ENCODE data around the gene NCBP1. TPM values are rescaled to one million over a fixed set of nuclear protein-coding genes. Genes with fewer than 3 reads are reported as not detected.

NCBP1 gene
- total and polyA plus RNA-seq, 4 donors, result 3.5 to 24.0 (median 15.5) TPM

DNA sequence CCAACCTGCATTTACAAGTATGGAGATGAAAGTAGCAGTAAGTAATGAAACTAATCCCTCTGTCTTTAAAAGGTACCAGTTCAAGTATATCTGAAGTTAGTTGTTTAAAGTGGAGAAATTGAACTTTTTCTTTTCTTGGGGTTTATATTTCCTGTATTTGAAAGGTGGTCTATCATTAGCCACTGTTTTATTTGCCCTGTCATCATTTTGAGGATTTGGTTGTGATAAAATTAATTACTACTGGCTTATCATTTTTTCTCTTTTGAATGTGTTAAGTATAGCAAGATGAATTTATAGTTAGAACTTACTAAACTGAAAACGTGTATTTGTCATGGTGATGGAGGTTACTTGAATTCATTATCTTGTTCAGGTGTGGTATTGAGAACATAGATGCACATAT lies 25.1 kb downstream of the NCBP1 start:
- intact Hi-C loops (cut with DNase I), result no loop called here
- Histone ChIP-seq H3K27ac (ENCODE audit: low read depth in 1 of 2, low read length in 2 of 2) (no peak overlapping the region), H3K4me3 (ENCODE audit: low read length in 2 of 2) (no peak overlapping the region), H3K9me3 (ENCODE audit: control insufficient read depth, low read length) (no peaks in the 10 kb centered on the region), H3K36me3 (ENCODE audit: control insufficient read depth in 1 of 2, insufficient read depth in 2 of 2, low read length in 1 of 2) (peaks cover 2 to 3% of the 10 kb centered on the region in 2 donors), H3K4me1 (ENCODE audit: control insufficient read depth in 1 of 2, insufficient read depth in 2 of 2, low read length in 2 of 2) (no peaks in the 10 kb centered on the region), H3K27me3 (ENCODE audit: control insufficient read depth in 1 of 2, insufficient read depth in 2 of 2, low read length in 1 of 2) (no peaks in the 10 kb centered on the region)
- DNase-seq (no peak), ATAC-seq (ENCODE audit: low FRiP score) (no peak)
- 70 to 81% methylated on average over 1 of the region's 1 CpG for WGBS, 2 donors

- Histone ChIP-seq H3K27me3 (ENCODE audit: control insufficient read depth in 1 of 2, insufficient read depth in 2 of 2, low read length in 1 of 2) (no peaks in the 10 kb centered on the region), H3K36me3 (ENCODE audit: control insufficient read depth in 1 of 2, insufficient read depth in 2 of 2, low read length in 1 of 2) (peaks cover 5 to 8% of the 10 kb centered on the region in 2 donors), H3K27ac (ENCODE audit: low read depth in 1 of 2, low read length in 2 of 2) (no peak overlapping the region), H3K4me1 (ENCODE audit: control insufficient read depth in 1 of 2, insufficient read depth in 2 of 2, low read length in 2 of 2) (no peaks in the 10 kb centered on the region), H3K9me3 (ENCODE audit: control insufficient read depth, low read length) (no peaks in the 10 kb centered on the region), H3K4me3 (ENCODE audit: low read length in 2 of 2) (no peak overlapping the region)
- intact Hi-C loops (cut with DNase I), result no loop called here
- 89 to 91% methylated on average over 3 of the region's 3 CpGs for WGBS, 2 donors
- ATAC-seq (ENCODE audit: low FRiP score), result no peak
- DNase-seq, result no peak
Observed at GRCh38 chr9:97659771-97660170, 26.1 kb downstream of the NCBP1 start.

GRCh38 chr9:97660340-97660739 lies 26.7 kb downstream of the NCBP1 start:
- no peak overlapping the region for H3K4me3 ChIP-seq (ENCODE audit: low read length in 2 of 2)
- no peaks in the 10 kb centered on the region for H3K27me3 ChIP-seq (ENCODE audit: control insufficient read depth in 1 of 2, insufficient read depth in 2 of 2, low read length in 1 of 2)
- peak overlapping the region in 1 of 2 donors; percentile 28 for H3K27ac ChIP-seq (ENCODE audit: low read depth in 1 of 2, low read length in 2 of 2)
- H3K36me3 ChIP-seq (ENCODE audit: control insufficient read depth in 1 of 2, insufficient read depth in 2 of 2, low read length in 1 of 2), result peaks cover 6 to 13% of the 10 kb centered on the region in 2 donors
- 34 to 38% methylated on average over 5 of the region's 5 CpGs for WGBS, 2 donors
- DNase-seq (no peak), ATAC-seq (ENCODE audit: low FRiP score) (no peak)
- no peaks in the 10 kb centered on the region for H3K9me3 ChIP-seq (ENCODE audit: control insufficient read depth, low read length)
- no peaks in the 10 kb centered on the region for H3K4me1 ChIP-seq (ENCODE audit: control insufficient read depth in 1 of 2, insufficient read depth in 2 of 2, low read length in 2 of 2)
- intact Hi-C loops (cut with DNase I), result no loop called here

DNA sequence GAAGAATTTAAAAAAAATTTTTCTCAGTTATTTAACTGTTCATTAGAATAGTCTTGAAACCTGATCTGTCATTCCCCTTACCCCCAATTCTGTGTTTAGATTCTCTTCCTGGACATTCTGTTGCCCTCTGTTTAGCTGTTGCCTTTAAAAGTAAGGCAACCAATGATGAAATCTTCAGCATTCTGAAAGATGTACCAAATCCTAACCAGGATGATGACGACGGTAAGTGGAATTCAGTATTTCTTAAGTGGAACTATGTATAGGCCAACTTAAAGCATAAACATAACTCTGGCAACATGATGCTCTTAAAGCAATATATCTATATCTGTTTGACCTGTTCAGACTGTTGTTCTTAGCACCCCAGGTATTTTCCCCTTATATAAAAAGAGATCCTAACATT lies 27.2 kb downstream of the NCBP1 start:
- no peak overlapping the region for H3K4me3 ChIP-seq (ENCODE audit: low read length in 2 of 2)
- DNase-seq (no peak), ATAC-seq (ENCODE audit: low FRiP score) (no peak)
- no peaks in the 10 kb centered on the region for H3K27me3 ChIP-seq (ENCODE audit: control insufficient read depth in 1 of 2, insufficient read depth in 2 of 2, low read length in 1 of 2)
- peaks cover 6 to 16% of the 10 kb centered on the region in 2 donors for H3K36me3 ChIP-seq (ENCODE audit: control insufficient read depth in 1 of 2, insufficient read depth in 2 of 2, low read length in 1 of 2)
- intact Hi-C loops (cut with DNase I), result no loop called here
- H3K27ac ChIP-seq (ENCODE audit: low read depth in 1 of 2, low read length in 2 of 2), result no peak overlapping the region
- 87 to 94% methylated on average over 2 of the region's 2 CpGs for WGBS, 2 donors
- H3K9me3 ChIP-seq (ENCODE audit: control insufficient read depth, low read length), result no peaks in the 10 kb centered on the region
- H3K4me1 ChIP-seq (ENCODE audit: control insufficient read depth in 1 of 2, insufficient read depth in 2 of 2, low read length in 2 of 2), result no peaks in the 10 kb centered on the region

GRCh38 chr9:97665742-97666141 lies 32.1 kb downstream of the NCBP1 start:
- Histone ChIP-seq H3K27me3 (ENCODE audit: control insufficient read depth in 1 of 2, insufficient read depth in 2 of 2, low read length in 1 of 2) (no peaks in the 10 kb centered on the region), H3K4me3 (ENCODE audit: low read length in 2 of 2) (no peak overlapping the region), H3K9me3 (ENCODE audit: control insufficient read depth, low read length) (no peaks in the 10 kb centered on the region), H3K4me1 (ENCODE audit: control insufficient read depth in 1 of 2, insufficient read depth in 2 of 2, low read length in 2 of 2) (no peaks in the 10 kb centered on the region), H3K27ac (ENCODE audit: low read depth in 1 of 2, low read length in 2 of 2) (no peak overlapping the region), H3K36me3 (ENCODE audit: control insufficient read depth in 1 of 2, insufficient read depth in 2 of 2, low read length in 1 of 2) (peaks cover 10 to 36% of the 10 kb centered on the region in 2 donors)
- WGBS, 2 donors, result 95 to 98% methylated on average over 3 of the region's 3 CpGs
- intact Hi-C loops (cut with DNase I), result no loop called here
- ATAC-seq (ENCODE audit: low FRiP score) (no peak), DNase-seq (no peak)

GRCh38 chr9:97666907-97667686 lies 33.5 kb downstream of the NCBP1 start:
- no peaks in the 10 kb centered on the region for H3K9me3 ChIP-seq (ENCODE audit: control insufficient read depth, low read length)
- DNase-seq (no peak), ATAC-seq (ENCODE audit: low FRiP score) (no peak)
- no peaks in the 10 kb centered on the region for H3K27me3 ChIP-seq (ENCODE audit: control insufficient read depth in 1 of 2, insufficient read depth in 2 of 2, low read length in 1 of 2)
- H3K36me3 ChIP-seq (ENCODE audit: control insufficient read depth in 1 of 2, insufficient read depth in 2 of 2, low read length in 1 of 2), result peaks cover 10 to 36% of the 10 kb centered on the region in 2 donors
- H3K27ac ChIP-seq (ENCODE audit: low read depth in 1 of 2, low read length in 2 of 2), result no peak overlapping the region
- no peaks in the 10 kb centered on the region for H3K4me1 ChIP-seq (ENCODE audit: control insufficient read depth in 1 of 2, insufficient read depth in 2 of 2, low read length in 2 of 2)
- WGBS, 2 donors, result 82 to 83% methylated on average over 5 of the region's 5 CpGs
- intact Hi-C loops (cut with DNase I), result no loop called here
- H3K4me3 ChIP-seq (ENCODE audit: low read length in 2 of 2), result no peak overlapping the region

- ATAC-seq (ENCODE audit: low FRiP score), result no peak
- H3K9me3 ChIP-seq (ENCODE audit: control insufficient read depth, low read length), result no peaks in the 10 kb centered on the region
Observed at GRCh38 chr9:97668485-97668884, 34.9 kb downstream of the NCBP1 start.

DNA sequence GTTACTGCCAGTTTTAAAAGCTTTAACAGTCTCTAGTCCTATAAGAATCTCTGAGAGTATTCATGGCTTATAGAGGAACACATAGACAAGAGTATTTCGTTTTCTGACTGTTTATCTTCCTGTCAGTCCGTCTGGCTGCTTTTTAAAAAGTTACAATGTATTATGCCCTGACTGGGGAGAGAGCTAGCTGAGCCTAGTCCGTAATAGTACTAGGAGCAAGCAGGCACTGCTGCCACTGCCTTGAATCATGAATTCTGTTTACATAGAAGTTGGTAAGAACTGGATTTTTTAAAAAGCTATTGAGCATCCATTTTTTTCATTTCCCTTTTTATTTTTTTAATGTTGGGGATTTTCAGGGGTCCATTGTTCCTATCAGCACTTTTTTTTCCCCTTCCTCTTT lies 37.0 kb downstream of the NCBP1 start:
- DNase-seq, result no peak
- no peak overlapping the region for H3K27ac ChIP-seq (ENCODE audit: low read depth in 1 of 2, low read length in 2 of 2)
- no peaks in the 10 kb centered on the region for H3K4me1 ChIP-seq (ENCODE audit: control insufficient read depth in 1 of 2, insufficient read depth in 2 of 2, low read length in 2 of 2)
- intact Hi-C loops (cut with DNase I), result no loop called here
- 50 to 55% methylated on average over 3 of the region's 3 CpGs for WGBS, 2 donors
- no peaks in the 10 kb centered on the region for H3K9me3 ChIP-seq (ENCODE audit: control insufficient read depth, low read length)
- ATAC-seq (ENCODE audit: low FRiP score), result no peak
- H3K36me3 ChIP-seq (ENCODE audit: control insufficient read depth in 1 of 2, insufficient read depth in 2 of 2, low read length in 1 of 2), result peaks cover 8 to 24% of the 10 kb centered on the region in 2 donors
- H3K27me3 ChIP-seq (ENCODE audit: control insufficient read depth in 1 of 2, insufficient read depth in 2 of 2, low read length in 1 of 2), result no peaks in the 10 kb centered on the region
- H3K4me3 ChIP-seq (ENCODE audit: low read length in 2 of 2), result no peak overlapping the region

More at GRCh38 chr9:97668485-97668884, 34.9 kb downstream of the NCBP1 start:
- no peak overlapping the region for H3K27ac ChIP-seq (ENCODE audit: low read depth in 1 of 2, low read length in 2 of 2)
- no peaks in the 10 kb centered on the region for H3K4me1 ChIP-seq (ENCODE audit: control insufficient read depth in 1 of 2, insufficient read depth in 2 of 2, low read length in 2 of 2)
- no peak overlapping the region for H3K4me3 ChIP-seq (ENCODE audit: low read length in 2 of 2)
- DNase-seq, result no peak
- 94 to 95% methylated on average over 3 of the region's 3 CpGs for WGBS, 2 donors
- no peaks in the 10 kb centered on the region for H3K27me3 ChIP-seq (ENCODE audit: control insufficient read depth in 1 of 2, insufficient read depth in 2 of 2, low read length in 1 of 2)
- intact Hi-C loops (cut with DNase I), result no loop called here
- peaks cover 10 to 36% of the 10 kb centered on the region in 2 donors for H3K36me3 ChIP-seq (ENCODE audit: control insufficient read depth in 1 of 2, insufficient read depth in 2 of 2, low read length in 1 of 2)

- intact Hi-C loops (cut with DNase I), result no loop called here
- no peak overlapping the region for H3K4me3 ChIP-seq (ENCODE audit: low read length in 2 of 2)
- 87 to 88% methylated on average over 3 of the region's 3 CpGs for WGBS, 2 donors
- DNase-seq, result no peak
- no peaks in the 10 kb centered on the region for H3K9me3 ChIP-seq (ENCODE audit: control insufficient read depth, low read length)
- ATAC-seq (ENCODE audit: low FRiP score), result no peak
- H3K4me1 ChIP-seq (ENCODE audit: control insufficient read depth in 1 of 2, insufficient read depth in 2 of 2, low read length in 2 of 2), result peaks cover 0 to 5% of the 10 kb centered on the region in 2 donors
- no peaks in the 10 kb centered on the region for H3K27me3 ChIP-seq (ENCODE audit: control insufficient read depth in 1 of 2, insufficient read depth in 2 of 2, low read length in 1 of 2)
- H3K27ac ChIP-seq (ENCODE audit: low read depth in 1 of 2, low read length in 2 of 2), result no peak overlapping the region
- peaks cover 6 to 19% of the 10 kb centered on the region in 2 donors for H3K36me3 ChIP-seq (ENCODE audit: control insufficient read depth in 1 of 2, insufficient read depth in 2 of 2, low read length in 1 of 2)
Observed at GRCh38 chr9:97672403-97672802, 38.8 kb downstream of the NCBP1 start.
